Osteocyte (in vitro differentiated cells): Measurements from ENCODE around the gene THAP9. TPM values are rescaled to one million over a fixed set of nuclear protein-coding genes. Genes with fewer than 3 reads are reported as not detected.

Experiments
- DNase-seq: peaks from one replicate; pipeline ENCODE4 v3.0.0; 2021; ENCODE audit warnings: mixed read lengths; ENCODE audit not compliant: unreplicated experiment; ENCODE audit errors: extremely low spot score
- H3K27ac Mint-ChIP-seq: one replicate; pipeline ENCODE4 v1.8.0; 2021; ENCODE audit warnings: mild to moderate bottlenecking, mixed read lengths; ENCODE audit not compliant: unreplicated experiment
- H3K27me3 Mint-ChIP-seq: one replicate; pipeline ENCODE4 v1.8.0; 2021; ENCODE audit warnings: mixed read lengths; ENCODE audit not compliant: unreplicated experiment
- H3K36me3 Mint-ChIP-seq: one replicate; pipeline ENCODE4 v1.8.0; 2021; ENCODE audit warnings: mixed read lengths; ENCODE audit not compliant: unreplicated experiment
- H3K4me1 Mint-ChIP-seq: one replicate; pipeline ENCODE4 v1.8.0; 2021; ENCODE audit warnings: mixed read lengths; ENCODE audit not compliant: unreplicated experiment
- H3K4me3 Mint-ChIP-seq: one replicate; pipeline ENCODE4 v1.8.0; 2021; ENCODE audit warnings: mild to moderate bottlenecking, moderate library complexity, mixed read lengths; ENCODE audit not compliant: unreplicated experiment
- H3K9me3 Mint-ChIP-seq: one replicate; pipeline ENCODE4 v1.8.0; 2021; ENCODE audit warnings: mixed read lengths; ENCODE audit not compliant: unreplicated experiment
- CTCF ChIP-seq: fragments of 200-600 bp; sonication (generic); IDR thresholded peaks from 2 replicates; pipeline ENCODE4 v1.5.0; 2021; ENCODE audit warnings: antibody characterized with exemption, mild to moderate bottlenecking, moderate library complexity
- total RNA-seq: library from RNA; stranded (reverse); gene quantifications from 2 replicates; pipeline ENCODE4 v1.2.1, GENCODE V29; 2021

The THAP9 gene
- total RNA-seq, 1 donor from 2014 or later, result 4.9 TPM

- TF ChIP-seq CTCF, result peak; percentile 19
- Mint-ChIP-seq H3K36me3 (peaks cover 22% of the 10 kb centered on the region), H3K27me3 (no peaks in the 10 kb centered on the region), H3K9me3 (no peaks in the 10 kb centered on the region), H3K27ac (peak within 1 kb of the TSS; percentile 97), H3K4me1 (peaks cover 52% of the 10 kb centered on the region), H3K4me3 (peak within 1 kb of the TSS; percentile 90)
- DNase-seq, result peak; percentile 98
These were observed 9.4 kb upstream of the THAP9 start, which contains the start of gene SEC31A for GRCh38 chr4:82890901-82891706. Gene SEC31A, minus strand, starts transcription at chr4:82891153. Its CDS starts 9,217 bp downstream, at chr4:82881936.

GRCh38 chr4:82891707-82892466 is 8.6 kb upstream of the THAP9 start:
- H3K4me1 Mint-ChIP-seq, result peaks cover 47% of the 10 kb centered on the region
- peaks cover 24% of the 10 kb centered on the region for H3K36me3 Mint-ChIP-seq
- peak overlapping the region; percentile 90 for H3K4me3 Mint-ChIP-seq
- no peaks in the 10 kb centered on the region for H3K27me3 Mint-ChIP-seq
- DNase-seq, result no peak
- no peaks in the 10 kb centered on the region for H3K9me3 Mint-ChIP-seq
- no peak for TF ChIP-seq CTCF
- H3K27ac Mint-ChIP-seq, result peak overlapping the region; percentile 97

GRCh38 chr4:82892467-82892802 is 8.1 kb upstream of the THAP9 start:
- Mint-ChIP-seq H3K36me3 (peaks cover 25% of the 10 kb centered on the region), H3K9me3 (no peaks in the 10 kb centered on the region), H3K27me3 (no peaks in the 10 kb centered on the region), H3K4me3 (peak overlapping the region; percentile 3), H3K4me1 (peaks cover 47% of the 10 kb centered on the region), H3K27ac (peak overlapping the region; percentile 97)
- DNase-seq, result no peak
- TF ChIP-seq CTCF, result no peak

GRCh38 chr4:82893942-82894341 is 6.6 kb upstream of the THAP9 start:
- Mint-ChIP-seq H3K27ac (no peak overlapping the region), H3K36me3 (peaks cover 24% of the 10 kb centered on the region), H3K27me3 (no peaks in the 10 kb centered on the region), H3K9me3 (no peaks in the 10 kb centered on the region), H3K4me3 (no peak overlapping the region), H3K4me1 (peaks cover 49% of the 10 kb centered on the region)
- no peak for DNase-seq
- TF ChIP-seq CTCF, result no peak

GRCh38 chr4:82896755-82897154 is 3.8 kb upstream of the THAP9 start:
- peak overlapping the region; percentile 42 for H3K27ac Mint-ChIP-seq
- no peak overlapping the region for H3K4me3 Mint-ChIP-seq
- peaks cover 24% of the 10 kb centered on the region for H3K36me3 Mint-ChIP-seq
- no peaks in the 10 kb centered on the region for H3K9me3 Mint-ChIP-seq
- peaks cover 46% of the 10 kb centered on the region for H3K4me1 Mint-ChIP-seq
- no peaks in the 10 kb centered on the region for H3K27me3 Mint-ChIP-seq
- no peak for DNase-seq
- no peak for TF ChIP-seq CTCF
